GM21529 (cell line): ENCODE measurements around the gene CLEC2L.
"Not testable (repeated sequence)": the region's sequence is repeated elsewhere in the genome, so short reads cannot be mapped to it uniquely, and the experiment has no call there.

Source experiments
- ATAC-seq: cut with Tn5 transposase; IDR thresholded peaks from one replicate; pipeline ENCODE4 v1.9.1; 2021; ENCODE audit not compliant: unreplicated experiment

Gene CLEC2L

GRCh38 chr7:139553991-139554700 lies 30.7 kb downstream of the CLEC2L start:
- not testable (repeated sequence) for ATAC-seq

- no peak for ATAC-seq
These were observed 34.5 kb downstream of the CLEC2L start for GRCh38 chr7:139557857-139558581.

GRCh38 chr7:139559364-139560105 lies 36.0 kb downstream of the CLEC2L start:
- ATAC-seq: no peak

GRCh38 chr7:139560199-139560598 lies 36.7 kb downstream of the CLEC2L start:
- no peak for ATAC-seq

GRCh38 chr7:139560678-139561077 lies 37.2 kb downstream of the CLEC2L start:
- no peak for ATAC-seq

GRCh38 chr7:139562491-139562890 lies 39.0 kb downstream of the CLEC2L start:
- ATAC-seq: no peak

GRCh38 chr7:139562961-139563565 lies 39.6 kb downstream of the CLEC2L start:
- ATAC-seq: no peak

GRCh38 chr7:139563856-139564255 lies 40.4 kb downstream of the CLEC2L start:
- ATAC-seq: no peak

GRCh38 chr7:139566075-139566474 lies 42.6 kb downstream of the CLEC2L start:
- no peak for ATAC-seq

- ATAC-seq: no peak
These were observed 43.5 kb downstream of the CLEC2L start for GRCh38 chr7:139566736-139567646.

- no peak for ATAC-seq
These were observed 44.3 kb downstream of the CLEC2L start for GRCh38 chr7:139567647-139568345.

GRCh38 chr7:139568346-139568675 lies 44.8 kb downstream of the CLEC2L start:
- ATAC-seq: no peak

GRCh38 chr7:139568813-139569490 lies 45.5 kb downstream of the CLEC2L start:
- no peak for ATAC-seq

- ATAC-seq: no peak
These were observed 46.6 kb downstream of the CLEC2L start for GRCh38 chr7:139570119-139570518.

- no peak for ATAC-seq
These were observed 47.1 kb downstream of the CLEC2L start for GRCh38 chr7:139570626-139571025.

GRCh38 chr7:139571190-139571589 lies 47.7 kb downstream of the CLEC2L start:
- no peak for ATAC-seq

- ATAC-seq: no peak
These were observed 48.2 kb downstream of the CLEC2L start for GRCh38 chr7:139571651-139572050.

GRCh38 chr7:139572071-139572470 lies 48.6 kb downstream of the CLEC2L start:
- no peak for ATAC-seq

- ATAC-seq: no peak
These were observed 49.4 kb downstream of the CLEC2L start for GRCh38 chr7:139572704-139573385.
